HCT116 (cell line): Measurements from ENCODE around the gene UGT2B17. TPM values are rescaled to one million over a fixed set of nuclear protein-coding genes. Genes with fewer than 3 reads are reported as not detected.

Experiments used
- ATAC-seq: fragments of 200-7000 bp; cut with Tn5 transposase; 2 replicates; pipeline ENCODE4 v1.9.1; 2020; ENCODE audit warnings: mild to moderate bottlenecking, moderate library complexity
- BruUV-seq: library from RNA; stranded (reverse); fragments of 400-500 nt; replicated peaks from 2 replicates; lab custom pipeline; 2021; lab: Mats Ljungman, UMichigan
- CTCF ChIA-PET: fragments of 300-600 bp; sonication (Branson Sonifier 250); formaldehyde crosslinking; loops from one replicate; lab custom pipeline; 2021; ENCODE audit warnings: antibody characterized with exemption; lab: Charles Lee
- POLR2A ChIA-PET: fragments of 300-600, 350-600 bp; sonication (Branson Sonifier 250); formaldehyde crosslinking; loops from one replicate; lab custom pipeline; 2021; ENCODE audit warnings: antibody characterized with exemption; lab: Charles Lee
- RAD21 ChIA-PET, 2 experiments: fragments of 300-600 bp; sonication (Branson Sonifier 250); formaldehyde crosslinking; loops; one replicate each; lab custom pipeline; 2023; ENCODE audit warnings: low total read pairs in 2 of 2; ENCODE audit not compliant: uncharacterized antibody in 2 of 2, unreplicated experiment in 2 of 2, low non-redundant PET in 1 of 2; lab: Charles Lee
- DNase-seq: peaks from one replicate; pipeline ENCODE4 v3.0.0-alpha.2; 2010; ENCODE audit warnings: low read depth, low spot score
- H2AFZ ChIP-seq: fragments of 200-600 bp; shearing (Covaris generic), sonication (generic); 2 replicates; pipeline ENCODE4 v1.6.1; 2017; ENCODE audit warnings: low read depth, mixed run types, mixed read lengths, antibody characterized with exemption, low read length; ENCODE audit not compliant: poor library complexity, severe bottlenecking
- H3K27ac ChIP-seq: 2 replicates; pipeline ENCODE4 v1.5.1; 2012; ENCODE audit warnings: low read depth, low read length
- H3K27me3 ChIP-seq: fragments of 200-600 bp; sonication (generic); 2 replicates; pipeline ENCODE4 v1.6.1; 2016; ENCODE audit warnings: mixed run types, low read length, mixed read lengths; ENCODE audit not compliant: insufficient read depth
- H3K36me3 ChIP-seq, 2 experiments: fragments of 200-500 bp in 1 of 2; fragments of 200-600 bp in 1 of 2; sonication (Bioruptor generic) in 1 of 2; sonication (generic) in 1 of 2; 2 replicates each; pipeline versions ENCODE4 v1.5.1 to v1.6.1; 2014 to 2016; ENCODE audit warnings: low read length in 2 of 2, inconsistent platforms in 1 of 2, mixed read lengths in 1 of 2, mixed run types in 1 of 2; ENCODE audit not compliant: insufficient read depth in 2 of 2, control insufficient read depth in 1 of 2
- H3K4me1 ChIP-seq, 2 experiments: fragments of 200-600 bp in 1 of 2; sonication (generic) in 1 of 2; 2 replicates each; pipeline versions ENCODE4 v1.5.1 to v1.6.1; 2012 to 2017; ENCODE audit warnings: low read length in 2 of 2, inconsistent platforms in 1 of 2, mild to moderate bottlenecking in 1 of 2, mixed read lengths in 1 of 2, mixed run types in 1 of 2, moderate library complexity in 1 of 2; ENCODE audit not compliant: insufficient read depth in 2 of 2, control insufficient read depth in 1 of 2
- H3K4me2 ChIP-seq: fragments of 200-600 bp; sonication (generic); 2 replicates; pipeline ENCODE4 v1.6.1; 2017; ENCODE audit warnings: mixed run types, low read length, mixed read lengths
- H3K4me3 ChIP-seq, 2 experiments: fragments of 200-600 bp in 1 of 2; sonication (generic) in 1 of 2; replicated peaks in 1 of 2; 2 replicates each; pipeline ENCODE4 v1.5.1; 2011 to 2016; ENCODE audit warnings: low read length in 2 of 2, control low read depth in 1 of 2, low read depth in 1 of 2, mild to moderate bottlenecking in 1 of 2, mixed read lengths in 1 of 2, mixed run types in 1 of 2
- H3K79me2 ChIP-seq: fragments of 200-600 bp; sonication (generic); 2 replicates; pipeline ENCODE4 v1.6.1; 2017; ENCODE audit warnings: mild to moderate bottlenecking, mixed run types, low read length, moderate library complexity, mixed read lengths; ENCODE audit not compliant: insufficient read depth
- H3K9ac ChIP-seq: fragments of 200-600 bp; sonication (generic); 2 replicates; pipeline ENCODE4 v1.6.1; 2016; ENCODE audit warnings: low read length, mixed read lengths
- H3K9me2 ChIP-seq: fragments of 200-600 bp; sonication (generic), shearing (Covaris generic); 2 replicates; pipeline ENCODE4 v1.6.1; 2017; ENCODE audit warnings: mixed run types, mild to moderate bottlenecking, moderate library complexity; ENCODE audit not compliant: insufficient read depth
- H3K9me3 ChIP-seq, 2 experiments: fragments of 200-500 bp in 1 of 2; fragments of 200-600 bp in 1 of 2; sonication (Bioruptor generic) in 1 of 2; sonication (generic) in 1 of 2; 2 replicates each; pipeline ENCODE4 v1.6.1; 2014 to 2017; ENCODE audit warnings: low read length in 2 of 2, mixed read lengths in 2 of 2, inconsistent platforms in 1 of 2, low read depth in 1 of 2, mild to moderate bottlenecking in 1 of 2, mixed run types in 1 of 2, moderate library complexity in 1 of 2; ENCODE audit not compliant: control insufficient read depth in 1 of 2, insufficient read depth in 1 of 2
- H4K20me1 ChIP-seq: fragments of 200-600 bp; sonication (generic), shearing (Covaris generic); 2 replicates; pipeline ENCODE4 v1.6.1; 2017; ENCODE audit warnings: mixed run types, mild to moderate bottlenecking, moderate library complexity; ENCODE audit not compliant: insufficient read depth
- CBX3 ChIP-seq: IDR thresholded peaks from 2 replicates; pipeline ENCODE4 v1.6.1; 2012; ENCODE audit warnings: low read depth
- CEBPB ChIP-seq: IDR thresholded peaks from 2 replicates; pipeline ENCODE4 v1.6.1; 2012; ENCODE audit warnings: low read depth
- EGR1 ChIP-seq: IDR thresholded peaks from 2 replicates; pipeline ENCODE4 v1.6.1; 2012; ENCODE audit warnings: low read depth
- ELF1 ChIP-seq: IDR thresholded peaks from 2 replicates; pipeline ENCODE4 v1.6.1; 2012; ENCODE audit warnings: low read depth, borderline replicate concordance
- EZH2 ChIP-seq: fragments of 200-600 bp; sonication (generic); IDR thresholded peaks from 2 replicates; pipeline ENCODE4 v1.6.1; 2017; ENCODE audit warnings: antibody characterized with exemption, mixed run types
- EZH2phosphoT487 ChIP-seq: fragments of 200-600 bp; IDR thresholded peaks from 2 replicates; pipeline ENCODE4 v1.6.1; 2018; ENCODE audit warnings: antibody characterized with exemption, borderline replicate concordance
- JUND ChIP-seq: IDR thresholded peaks from 2 replicates; pipeline ENCODE4 v1.6.1; 2012
- POLR2A ChIP-seq: IDR thresholded peaks from 2 replicates; pipeline ENCODE4 v1.7.0; 2011; ENCODE audit warnings: borderline replicate concordance; ENCODE audit not compliant: insufficient read depth, insufficient read length; ENCODE audit errors: extremely low read depth
- POLR2AphosphoS5 ChIP-seq: IDR thresholded peaks from 2 replicates; pipeline ENCODE4 v1.6.1; 2011; ENCODE audit warnings: mild to moderate bottlenecking, low read depth, low read length, moderate library complexity
- RAD21 ChIP-seq: IDR thresholded peaks from 2 replicates; pipeline ENCODE4 v1.6.1; 2012; ENCODE audit warnings: low read depth, mild to moderate bottlenecking
- SIN3A ChIP-seq: IDR thresholded peaks from 2 replicates; pipeline ENCODE4 v1.6.1; 2012; ENCODE audit warnings: low read depth
- YY1 ChIP-seq: IDR thresholded peaks from 2 replicates; pipeline ENCODE4 v1.6.1; 2011; ENCODE audit warnings: low read length, low read depth, moderate library complexity, mild to moderate bottlenecking; ENCODE audit not compliant: insufficient replicate concordance; ENCODE audit errors: extremely low read depth
- ZFX ChIP-seq: fragments of 450-650 bp; IDR thresholded peaks from 2 replicates; pipeline ENCODE4 v1.6.1; 2017
- ZNF274 ChIP-seq: fragments of 200-500 bp; sonication (Bioruptor generic); IDR thresholded peaks from 2 replicates; pipeline ENCODE4 v1.6.1; 2014; ENCODE audit warnings: mild to moderate bottlenecking, low read depth, low read length, inconsistent platforms
- intact Hi-C: fragments of 100-400 bp; cut with micrococcal nuclease; formaldehyde crosslinking; loops from 2 replicates; pipeline ENCODE4 v1.10.0; 2022
- total RNA-seq: library from RNA; stranded (reverse); gene quantifications from one replicate; pipeline ENCODE4 v1.2.1, GENCODE V29; 2021; ENCODE audit not compliant: unreplicated experiment
- TF ChIP-seq, protein P1 (sequence below): IDR thresholded peaks from 2 replicates; pipeline ENCODE4 v1.6.1; 2012
- TF ChIP-seq, protein P2 (sequence below): IDR thresholded peaks from 2 replicates; pipeline ENCODE4 v1.6.1; 2012
- TF ChIP-seq, protein P3 (sequence below): IDR thresholded peaks from 2 replicates; pipeline ENCODE4 v1.6.1; 2011; ENCODE audit warnings: mild to moderate bottlenecking, low read length, moderate library complexity; ENCODE audit not compliant: insufficient replicate concordance; ENCODE audit errors: extremely low read depth
- TF ChIP-seq, protein P4 (sequence below): IDR thresholded peaks from 2 replicates; pipeline ENCODE4 v1.6.1; 2012; ENCODE audit warnings: low read depth
- TF ChIP-seq, protein P5 (sequence below), 3 experiments: fragments of 200-600 bp in 1 of 3; sonication (generic) in 1 of 3; IDR thresholded peaks in 2 of 3; conservative IDR thresholded peaks in 1 of 3; 2 replicates each; pipeline ENCODE4 v1.5.1; 2012 to 2017; ENCODE audit warnings: low read depth in 2 of 3, low read length in 2 of 3, antibody characterized with exemption in 1 of 3, borderline replicate concordance in 1 of 3, control low read depth in 1 of 3, mild to moderate bottlenecking in 1 of 3, mixed read lengths in 1 of 3, mixed run types in 1 of 3, moderate library complexity in 1 of 3; ENCODE audit not compliant: insufficient read depth in 1 of 3

UGT2B17 gene
- total RNA-seq, 1 experiment from 2014 or later = not detected

DNA sequence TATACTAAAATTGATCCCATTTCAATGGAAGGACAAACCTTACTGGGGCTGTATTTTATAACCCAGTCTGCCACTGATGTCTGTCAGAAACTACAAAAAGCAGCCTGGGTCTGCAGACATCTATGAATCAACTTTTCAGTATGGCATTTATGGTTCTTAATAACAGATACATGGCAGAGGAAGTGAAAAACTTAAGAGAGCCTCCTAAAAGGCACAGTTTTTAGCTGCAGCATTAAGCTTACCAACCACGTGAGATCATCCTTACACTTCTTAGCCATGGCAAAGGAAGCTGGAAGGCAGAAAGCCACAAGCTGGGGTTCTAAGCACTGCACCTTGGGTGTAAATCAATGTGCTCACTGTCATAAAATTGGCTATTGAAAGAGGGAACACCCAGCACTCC is 16.6 kb upstream of the UGT2B17 start:
- ATAC-seq (no peak), DNase-seq (no peak)
- Histone ChIP-seq H3K9me2 (no peaks in the 10 kb centered on the region), H3K27ac (no peak overlapping the region), H3K36me3 (no peaks in the 10 kb centered on the region), H2AFZ (no peak overlapping the region), H3K9ac (no peak overlapping the region), H4K20me1 (no peaks in the 10 kb centered on the region), H3K27me3 (no peaks in the 10 kb centered on the region), H3K4me3 (no peak overlapping the region), H3K4me2 (no peak overlapping the region), H3K79me2 (no peaks in the 10 kb centered on the region), H3K9me3 (no peaks in the 10 kb centered on the region), H3K4me1 (peaks cover 0 to 5% of the 10 kb centered on the region in 2 experiments; a peak in 1 of 4 replicates)
- ChIA-PET CTCF (no interaction called here), RAD21 (no interaction called here), POLR2A (no interaction called here)
- no TSS peak for BruUV-seq
- intact Hi-C loops = no loop called here
- TF ChIP-seq EZH2 (no peak), CEBPB (no peak), ZNF274 (no peak), ELF1 (no peak), JUND (no peak), EGR1 (no peak), RAD21 (no peak), SIN3A (no peak), EZH2phosphoT487 (no peak), YY1 (no peak), POLR2A (no peak), POLR2AphosphoS5 (no peak), CBX3 (no peak), ZFX (no peak)
- TF ChIP-seq, protein P1, sequence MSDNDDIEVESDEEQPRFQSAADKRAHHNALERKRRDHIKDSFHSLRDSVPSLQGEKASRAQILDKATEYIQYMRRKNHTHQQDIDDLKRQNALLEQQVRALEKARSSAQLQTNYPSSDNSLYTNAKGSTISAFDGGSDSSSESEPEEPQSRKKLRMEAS = no peak
- TF ChIP-seq, protein P2, sequence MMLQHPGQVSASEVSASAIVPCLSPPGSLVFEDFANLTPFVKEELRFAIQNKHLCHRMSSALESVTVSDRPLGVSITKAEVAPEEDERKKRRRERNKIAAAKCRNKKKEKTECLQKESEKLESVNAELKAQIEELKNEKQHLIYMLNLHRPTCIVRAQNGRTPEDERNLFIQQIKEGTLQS = no peak
- TF ChIP-seq, protein P3, sequence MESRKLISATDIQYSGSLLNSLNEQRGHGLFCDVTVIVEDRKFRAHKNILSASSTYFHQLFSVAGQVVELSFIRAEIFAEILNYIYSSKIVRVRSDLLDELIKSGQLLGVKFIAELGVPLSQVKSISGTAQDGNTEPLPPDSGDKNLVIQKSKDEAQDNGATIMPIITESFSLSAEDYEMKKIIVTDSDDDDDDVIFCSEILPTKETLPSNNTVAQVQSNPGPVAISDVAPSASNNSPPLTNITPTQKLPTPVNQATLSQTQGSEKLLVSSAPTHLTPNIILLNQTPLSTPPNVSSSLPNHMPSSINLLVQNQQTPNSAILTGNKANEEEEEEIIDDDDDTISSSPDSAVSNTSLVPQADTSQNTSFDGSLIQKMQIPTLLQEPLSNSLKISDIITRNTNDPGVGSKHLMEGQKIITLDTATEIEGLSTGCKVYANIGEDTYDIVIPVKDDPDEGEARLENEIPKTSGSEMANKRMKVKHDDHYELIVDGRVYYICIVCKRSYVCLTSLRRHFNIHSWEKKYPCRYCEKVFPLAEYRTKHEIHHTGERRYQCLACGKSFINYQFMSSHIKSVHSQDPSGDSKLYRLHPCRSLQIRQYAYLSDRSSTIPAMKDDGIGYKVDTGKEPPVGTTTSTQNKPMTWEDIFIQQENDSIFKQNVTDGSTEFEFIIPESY = no peak
- TF ChIP-seq, protein P4, sequence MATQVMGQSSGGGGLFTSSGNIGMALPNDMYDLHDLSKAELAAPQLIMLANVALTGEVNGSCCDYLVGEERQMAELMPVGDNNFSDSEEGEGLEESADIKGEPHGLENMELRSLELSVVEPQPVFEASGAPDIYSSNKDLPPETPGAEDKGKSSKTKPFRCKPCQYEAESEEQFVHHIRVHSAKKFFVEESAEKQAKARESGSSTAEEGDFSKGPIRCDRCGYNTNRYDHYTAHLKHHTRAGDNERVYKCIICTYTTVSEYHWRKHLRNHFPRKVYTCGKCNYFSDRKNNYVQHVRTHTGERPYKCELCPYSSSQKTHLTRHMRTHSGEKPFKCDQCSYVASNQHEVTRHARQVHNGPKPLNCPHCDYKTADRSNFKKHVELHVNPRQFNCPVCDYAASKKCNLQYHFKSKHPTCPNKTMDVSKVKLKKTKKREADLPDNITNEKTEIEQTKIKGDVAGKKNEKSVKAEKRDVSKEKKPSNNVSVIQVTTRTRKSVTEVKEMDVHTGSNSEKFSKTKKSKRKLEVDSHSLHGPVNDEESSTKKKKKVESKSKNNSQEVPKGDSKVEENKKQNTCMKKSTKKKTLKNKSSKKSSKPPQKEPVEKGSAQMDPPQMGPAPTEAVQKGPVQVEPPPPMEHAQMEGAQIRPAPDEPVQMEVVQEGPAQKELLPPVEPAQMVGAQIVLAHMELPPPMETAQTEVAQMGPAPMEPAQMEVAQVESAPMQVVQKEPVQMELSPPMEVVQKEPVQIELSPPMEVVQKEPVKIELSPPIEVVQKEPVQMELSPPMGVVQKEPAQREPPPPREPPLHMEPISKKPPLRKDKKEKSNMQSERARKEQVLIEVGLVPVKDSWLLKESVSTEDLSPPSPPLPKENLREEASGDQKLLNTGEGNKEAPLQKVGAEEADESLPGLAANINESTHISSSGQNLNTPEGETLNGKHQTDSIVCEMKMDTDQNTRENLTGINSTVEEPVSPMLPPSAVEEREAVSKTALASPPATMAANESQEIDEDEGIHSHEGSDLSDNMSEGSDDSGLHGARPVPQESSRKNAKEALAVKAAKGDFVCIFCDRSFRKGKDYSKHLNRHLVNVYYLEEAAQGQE = no peak
- TF ChIP-seq, protein P5, sequence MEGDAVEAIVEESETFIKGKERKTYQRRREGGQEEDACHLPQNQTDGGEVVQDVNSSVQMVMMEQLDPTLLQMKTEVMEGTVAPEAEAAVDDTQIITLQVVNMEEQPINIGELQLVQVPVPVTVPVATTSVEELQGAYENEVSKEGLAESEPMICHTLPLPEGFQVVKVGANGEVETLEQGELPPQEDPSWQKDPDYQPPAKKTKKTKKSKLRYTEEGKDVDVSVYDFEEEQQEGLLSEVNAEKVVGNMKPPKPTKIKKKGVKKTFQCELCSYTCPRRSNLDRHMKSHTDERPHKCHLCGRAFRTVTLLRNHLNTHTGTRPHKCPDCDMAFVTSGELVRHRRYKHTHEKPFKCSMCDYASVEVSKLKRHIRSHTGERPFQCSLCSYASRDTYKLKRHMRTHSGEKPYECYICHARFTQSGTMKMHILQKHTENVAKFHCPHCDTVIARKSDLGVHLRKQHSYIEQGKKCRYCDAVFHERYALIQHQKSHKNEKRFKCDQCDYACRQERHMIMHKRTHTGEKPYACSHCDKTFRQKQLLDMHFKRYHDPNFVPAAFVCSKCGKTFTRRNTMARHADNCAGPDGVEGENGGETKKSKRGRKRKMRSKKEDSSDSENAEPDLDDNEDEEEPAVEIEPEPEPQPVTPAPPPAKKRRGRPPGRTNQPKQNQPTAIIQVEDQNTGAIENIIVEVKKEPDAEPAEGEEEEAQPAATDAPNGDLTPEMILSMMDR (IDR thresholded peaks at IDR 0.05 in 2 of 3, conservative IDR thresholded peaks at IDR 0.05 in 1 of 3; ENCODE audit: borderline replicate concordance in 1 of 3, insufficient read depth in 1 of 3, low read depth in 2 of 3, low read length in 2 of 3) = no peak
